Ascending aorta (tissue), 2 donors: ENCODE results near the gene CCDC6. TPM values are rescaled to one million over a fixed set of nuclear protein-coding genes. Genes with fewer than 3 reads are reported as not detected.
"Not testable (repeated sequence)": the region's sequence is repeated elsewhere in the genome, so short reads cannot be mapped to it uniquely, and the experiment has no call there.

ENCODE experiments used
- DNase-seq, 2 donors: peaks; one replicate each; pipeline ENCODE4 v3.0.0-alpha.2; 2019; ENCODE audit warnings: low spot score in 2 of 2
- H3K27ac ChIP-seq, 2 donors: fragments of 200-600 bp; sonication (generic); one replicate each; pipeline ENCODE4 v1.5.1; 2016 to 2017; ENCODE audit warnings: mild to moderate bottlenecking in 1 of 2
- H3K27me3 ChIP-seq: fragments of 200-600 bp; sonication (generic); one replicate; pipeline ENCODE4 v1.5.1; 2017
- H3K36me3 ChIP-seq, 2 donors: fragments of 200-600 bp; sonication (generic); one replicate each; pipeline ENCODE4 v1.5.1; 2016
- H3K4me1 ChIP-seq, 2 donors: fragments of 200-600 bp; sonication (generic); one replicate each; pipeline ENCODE4 v1.5.1; 2016 to 2017; ENCODE audit warnings: mild to moderate bottlenecking in 1 of 2
- H3K4me3 ChIP-seq, 2 donors: fragments of 200-600 bp; sonication (generic); one replicate each; pipeline ENCODE4 v1.5.1; 2016 to 2017; ENCODE audit warnings: mild to moderate bottlenecking in 1 of 2
- H3K9me3 ChIP-seq, 2 donors: fragments of 200-600 bp; sonication (generic); one replicate each; pipeline ENCODE4 v1.5.1; 2016
- intact Hi-C: fragments of 100-400 bp; cut with DNase I; formaldehyde crosslinking; loops from one replicate; pipeline ENCODE4 v1.15.1; 2023
- total RNA-seq: library from RNA; depleted of rRNA; stranded (reverse); fragments of >200 nt; gene quantifications from one replicate; pipeline ENCODE4 v1.1.0, GENCODE V29; 2016
- TF ChIP-seq, protein P1 (sequence below), 3 experiments: fragments of 200-600 bp in 2 of 3; fragments of 450-650 bp in 1 of 3; sonication (generic) in 2 of 3; IDR thresholded peaks; one replicate each; pipeline ENCODE4 v1.5.1; 2016 to 2019; ENCODE audit warnings: antibody characterized with exemption in 3 of 3, mild to moderate bottlenecking in 1 of 3, moderate library complexity in 1 of 3

Gene CCDC6
- total RNA-seq, 1 donor from 2014 or later: 21.1 TPM

DNA sequence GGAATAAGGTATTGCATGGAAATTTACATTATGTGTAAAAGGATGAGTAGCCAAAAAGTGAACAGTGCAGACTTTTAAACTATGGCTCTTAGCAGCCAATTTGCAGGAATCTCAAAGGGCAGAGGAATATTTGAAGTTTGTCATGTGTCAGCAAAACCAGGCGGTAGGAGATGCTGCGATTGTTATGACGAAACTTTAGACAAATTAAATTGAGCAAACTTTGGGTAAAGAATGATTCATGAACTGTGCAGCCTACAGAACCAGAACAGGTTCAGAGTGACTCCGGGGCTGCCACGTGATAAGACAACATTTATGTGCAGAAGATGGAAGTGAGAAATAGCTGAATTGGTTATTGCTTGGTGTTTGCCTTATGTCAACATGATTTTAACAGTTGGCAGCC, 39.2 kb upstream of the CCDC6 start:
- TF ChIP-seq, protein P1, sequence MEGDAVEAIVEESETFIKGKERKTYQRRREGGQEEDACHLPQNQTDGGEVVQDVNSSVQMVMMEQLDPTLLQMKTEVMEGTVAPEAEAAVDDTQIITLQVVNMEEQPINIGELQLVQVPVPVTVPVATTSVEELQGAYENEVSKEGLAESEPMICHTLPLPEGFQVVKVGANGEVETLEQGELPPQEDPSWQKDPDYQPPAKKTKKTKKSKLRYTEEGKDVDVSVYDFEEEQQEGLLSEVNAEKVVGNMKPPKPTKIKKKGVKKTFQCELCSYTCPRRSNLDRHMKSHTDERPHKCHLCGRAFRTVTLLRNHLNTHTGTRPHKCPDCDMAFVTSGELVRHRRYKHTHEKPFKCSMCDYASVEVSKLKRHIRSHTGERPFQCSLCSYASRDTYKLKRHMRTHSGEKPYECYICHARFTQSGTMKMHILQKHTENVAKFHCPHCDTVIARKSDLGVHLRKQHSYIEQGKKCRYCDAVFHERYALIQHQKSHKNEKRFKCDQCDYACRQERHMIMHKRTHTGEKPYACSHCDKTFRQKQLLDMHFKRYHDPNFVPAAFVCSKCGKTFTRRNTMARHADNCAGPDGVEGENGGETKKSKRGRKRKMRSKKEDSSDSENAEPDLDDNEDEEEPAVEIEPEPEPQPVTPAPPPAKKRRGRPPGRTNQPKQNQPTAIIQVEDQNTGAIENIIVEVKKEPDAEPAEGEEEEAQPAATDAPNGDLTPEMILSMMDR (IDR thresholded peaks at IDR 0.05): no peak
- Histone ChIP-seq H3K27ac (no peak overlapping the region), H3K36me3 (no peaks in the 10 kb centered on the region), H3K27me3 (no peaks in the 10 kb centered on the region), H3K9me3 (no peaks in the 10 kb centered on the region), H3K4me1 (no peaks in the 10 kb centered on the region), H3K4me3 (no peak overlapping the region)
- intact Hi-C loops: no loop called here
- DNase-seq: no peak

DNA sequence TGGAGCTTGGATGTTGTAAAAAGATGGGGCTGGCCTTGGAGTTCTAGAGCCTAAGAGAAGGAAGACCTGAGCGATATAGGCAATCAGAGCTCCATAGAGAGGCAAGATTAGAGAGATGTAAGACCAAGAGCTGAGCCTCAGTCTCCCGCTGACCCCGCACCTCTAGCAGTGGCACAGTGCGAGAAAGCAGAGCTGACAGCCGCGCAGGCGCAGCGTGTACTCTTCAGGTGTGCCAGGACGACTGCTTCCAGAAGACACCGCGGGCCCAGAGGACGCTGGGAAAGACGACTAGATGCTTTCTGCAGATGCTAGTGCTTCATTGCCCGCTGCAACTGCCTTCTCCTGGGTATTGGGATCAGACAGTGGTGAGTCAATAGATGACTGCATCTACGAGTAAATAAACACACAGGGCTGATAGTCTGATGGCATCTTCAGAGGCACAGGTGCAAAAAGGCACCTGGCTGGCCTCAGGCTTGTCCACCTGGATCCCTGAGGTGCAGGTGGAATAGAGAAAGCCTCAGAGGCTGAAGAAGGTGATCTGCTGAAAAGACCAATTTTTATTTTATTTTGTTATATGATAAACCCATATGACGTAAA, 38.1 kb upstream of the CCDC6 start:
- no peaks in the 10 kb centered on the region for H3K4me1 ChIP-seq
- no peaks in the 10 kb centered on the region for H3K9me3 ChIP-seq
- H3K27me3 ChIP-seq: no peaks in the 10 kb centered on the region
- no peak overlapping the region for H3K27ac ChIP-seq
- TF ChIP-seq, protein P1 (IDR thresholded peaks at IDR 0.05): no peak
- intact Hi-C loops: no loop called here
- H3K36me3 ChIP-seq: no peaks in the 10 kb centered on the region
- DNase-seq: no peak
- no peak overlapping the region for H3K4me3 ChIP-seq

DNA sequence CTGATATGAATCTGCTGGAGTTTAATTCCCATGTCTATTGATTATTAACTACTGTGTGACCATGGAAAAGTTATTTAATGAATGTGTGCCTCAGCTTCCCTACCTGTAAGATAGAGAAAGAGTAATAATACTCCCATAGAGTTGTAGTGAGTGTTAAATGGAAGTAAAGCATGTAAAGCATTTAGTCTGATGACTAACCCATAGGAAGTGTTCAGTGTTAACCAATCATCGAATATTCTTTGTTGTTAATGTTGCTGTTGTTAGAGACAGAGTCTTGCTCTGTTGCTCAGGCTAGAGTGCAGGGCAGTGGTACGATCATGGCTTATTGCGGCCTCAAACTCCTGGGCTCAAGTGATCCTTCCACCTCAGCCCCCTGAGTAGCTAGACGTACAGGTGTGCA, 36.2 kb upstream of the CCDC6 start:
- Histone ChIP-seq H3K4me1 (no peaks in the 10 kb centered on the region), H3K27ac (no peak overlapping the region), H3K36me3 (no peaks in the 10 kb centered on the region), H3K4me3 (no peak overlapping the region), H3K9me3 (no peaks in the 10 kb centered on the region), H3K27me3 (no peaks in the 10 kb centered on the region)
- intact Hi-C loops: no loop called here
- TF ChIP-seq, protein P1 (IDR thresholded peaks at IDR 0.05): no peak
- no peak for DNase-seq

DNA sequence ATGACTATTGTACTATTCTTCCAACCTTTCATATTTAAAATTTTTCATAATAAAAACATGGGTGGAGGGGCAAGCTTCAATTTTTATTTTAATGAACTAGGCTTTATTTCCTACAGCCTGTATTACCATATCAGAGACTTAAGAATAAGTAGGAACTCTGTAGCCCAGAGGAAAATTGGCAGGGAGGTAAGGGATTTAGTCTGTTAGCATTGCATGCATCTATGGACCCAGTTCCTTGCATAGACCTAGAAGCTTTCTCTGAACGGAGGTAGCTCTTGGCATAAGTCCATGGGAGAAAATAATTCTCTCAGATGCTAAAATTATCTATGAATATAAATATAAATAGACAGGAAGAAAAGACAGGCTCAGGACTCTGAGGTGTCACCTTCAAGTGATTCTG, 31.4 kb upstream of the CCDC6 start:
- DNase-seq: no peak
- TF ChIP-seq, protein P1 (IDR thresholded peaks at IDR 0.05): no peak
- no peaks in the 10 kb centered on the region for H3K36me3 ChIP-seq
- H3K27ac ChIP-seq: no peak overlapping the region
- H3K27me3 ChIP-seq: no peaks in the 10 kb centered on the region
- no peak overlapping the region for H3K4me3 ChIP-seq
- no peaks in the 10 kb centered on the region for H3K4me1 ChIP-seq
- no peaks in the 10 kb centered on the region for H3K9me3 ChIP-seq
- intact Hi-C loops: no loop called here

DNA sequence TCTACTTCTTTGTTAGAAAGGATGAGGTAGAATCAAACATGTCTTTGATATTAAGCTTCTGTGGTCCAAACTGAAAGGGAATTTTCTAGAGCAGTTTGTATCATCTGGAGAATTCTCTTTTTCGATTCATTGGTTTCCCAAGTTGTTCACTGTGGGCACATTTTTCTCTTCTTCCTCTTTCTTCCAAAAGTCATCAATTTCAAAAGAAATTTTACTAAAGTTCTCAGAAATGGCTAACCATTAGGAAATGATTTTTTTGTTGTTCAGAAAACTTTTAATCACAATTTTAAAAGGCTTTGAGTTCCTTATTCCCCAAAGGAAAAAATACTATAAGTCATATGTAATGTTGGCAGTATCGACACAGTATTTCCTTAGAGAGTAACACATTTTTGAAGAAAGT, 28.3 kb upstream of the CCDC6 start:
- no peak for DNase-seq
- no peaks in the 10 kb centered on the region for H3K27me3 ChIP-seq
- H3K27ac ChIP-seq: no peak overlapping the region
- H3K4me1 ChIP-seq: no peaks in the 10 kb centered on the region
- no peaks in the 10 kb centered on the region for H3K9me3 ChIP-seq
- intact Hi-C loops: no loop called here
- TF ChIP-seq, protein P1 (IDR thresholded peaks at IDR 0.05): no peak
- no peaks in the 10 kb centered on the region for H3K36me3 ChIP-seq
- no peak overlapping the region for H3K4me3 ChIP-seq

DNA sequence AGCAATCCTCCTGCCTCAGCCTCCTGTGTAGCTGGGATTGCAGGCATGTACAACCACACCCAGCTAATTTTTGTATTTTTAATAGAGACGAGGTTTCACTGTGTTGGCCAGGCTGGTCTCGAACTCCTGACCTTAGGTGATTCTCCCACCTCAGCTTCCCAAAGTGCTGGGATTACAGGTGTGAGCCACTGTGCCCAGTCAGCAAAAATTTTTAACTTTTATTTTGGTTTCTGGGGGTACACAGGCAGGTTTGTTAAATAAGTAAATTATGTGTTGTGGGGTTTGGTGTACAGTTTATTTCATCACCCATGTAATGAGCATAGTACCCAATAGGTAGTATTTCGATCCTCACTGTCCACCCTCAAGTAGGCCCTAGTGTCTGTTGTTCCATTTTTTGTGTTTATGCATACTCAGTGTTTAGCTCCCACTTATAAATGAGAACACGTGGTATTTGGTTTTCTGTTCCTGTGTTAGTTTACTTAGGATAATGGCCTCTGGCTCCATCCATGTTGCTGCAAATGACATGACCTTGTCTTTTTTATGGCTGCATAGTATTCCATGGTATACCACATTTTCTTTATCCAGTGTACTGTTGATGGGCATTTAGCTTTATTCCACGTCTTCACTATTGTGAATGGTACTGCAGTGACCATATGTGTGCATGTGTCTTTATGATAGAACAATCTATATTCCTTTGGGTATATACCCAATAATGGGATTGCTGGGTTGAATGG, 24.6 kb upstream of the CCDC6 start:
- intact Hi-C loops, H3K36me3 ChIP-seq, H3K9me3 ChIP-seq, H3K4me3 ChIP-seq, DNase-seq, H3K4me1 ChIP-seq, H3K27me3 ChIP-seq, H3K27ac ChIP-seq: not testable (repeated sequence)
